Heart left ventricle (tissue), 16 donors: ENCODE measurements around the gene ECEL1. TPM values are rescaled to one million over a fixed set of nuclear protein-coding genes. Genes with fewer than 3 reads are reported as not detected.

Experiments used
- ATAC-seq, 4 donors: fragments of 200-7000 bp; cut with Tn5 transposase; one replicate each; pipeline ENCODE4 v1.9.1; 2020 to 2022; ENCODE audit warnings: moderate library complexity in 4 of 4, mild to moderate bottlenecking in 3 of 4, moderate number of reproducible peaks in 1 of 4
- DNase-seq, 5 donors: peaks; one replicate each; pipeline ENCODE4 v3.0.0-alpha.2; 2020
- H3K27ac ChIP-seq, 12 donors: fragments of 200-600 bp; sonication (generic) in 4 of 12; one replicate each; pipeline versions ENCODE4 v1.5.0 to v1.8.0; 2016 to 2022; ENCODE audit warnings: mild to moderate bottlenecking in 2 of 12
- H3K27me3 ChIP-seq, 9 donors: fragments of 200-600 bp; sonication (generic) in 2 of 9; one replicate each; pipeline versions ENCODE4 v1.5.1 to v1.8.0; 2016 to 2022; ENCODE audit warnings: mild to moderate bottlenecking in 3 of 9
- H3K36me3 ChIP-seq, 9 donors: fragments of 200-600 bp; sonication (generic) in 2 of 9; one replicate each; pipeline versions ENCODE4 v1.5.0 to v1.8.0; 2018 to 2022; ENCODE audit warnings: mild to moderate bottlenecking in 2 of 9
- H3K4me1 ChIP-seq, 12 donors: fragments of 200-600 bp; sonication (generic) in 4 of 12; one replicate each; pipeline versions ENCODE4 v1.5.0 to v1.8.0; 2016 to 2022; ENCODE audit warnings: mild to moderate bottlenecking in 3 of 12
- H3K4me3 ChIP-seq, 12 donors: fragments of 200-600 bp; sonication (generic) in 4 of 12; one replicate each; pipeline versions ENCODE4 v1.5.0 to v1.8.0; 2017 to 2022; ENCODE audit warnings: mild to moderate bottlenecking in 9 of 12, moderate library complexity in 4 of 12
- H3K9me3 ChIP-seq, 12 donors: fragments of 200-600 bp; sonication (generic) in 4 of 12; one replicate each; pipeline versions ENCODE4 v1.5.0 to v1.8.0; 2016 to 2022; ENCODE audit warnings: mild to moderate bottlenecking in 1 of 12
- POLR2A ChIP-seq, 2 donors: fragments of 450-650 bp; IDR thresholded peaks; one replicate each; pipeline ENCODE4 v1.6.1; 2017; ENCODE audit warnings: antibody characterized with exemption in 2 of 2, mild to moderate bottlenecking in 2 of 2, moderate library complexity in 2 of 2
- WGBS, 4 donors: extraction: QIAGEN DNeasy Blood & Tissue Kit in 2 of 4; methylation state at CpG; one replicate each; pipeline versions ENCODE4 v1.1.5 to v1.1.7; 2013 to 2018; 5-methylcytosine and 5-hydroxymethylcytosine counted together
- intact Hi-C, 10 donors: fragments of 100-400 bp; cut with DNase I; formaldehyde crosslinking; loops; one replicate each; pipeline versions ENCODE4 v1.11.1 to v1.14.2; 2022
- polyA plus RNA-seq, 2 donors: library from polyadenylated mRNA; stranded (reverse); fragments of 200-250 nt; gene quantifications; one replicate each; pipeline ENCODE4 v1.2.3, GENCODE V29; 2013
- total RNA-seq, 9 donors: library from RNA; depleted of rRNA in 2 of 9; stranded (reverse); fragments of >200 nt in 2 of 9; fragmentation: NEBNext Ultra II Directional in 3 of 9; extraction: Animal tissue kit (Norgen Biotek cat#: 25700) in 3 of 9; gene quantifications; one replicate each; pipeline versions ENCODE4 v1.1.0 to v1.2.4, GENCODE V29; 2016 to 2023
- TF ChIP-seq, protein P1 (sequence below), 12 donors: fragments of 200-600 bp; sonication (generic) in 4 of 12; IDR thresholded peaks; one replicate each; pipeline versions ENCODE4 v1.5.0 to v1.8.0; 2018 to 2022; ENCODE audit warnings: antibody characterized with exemption in 12 of 12, mild to moderate bottlenecking in 5 of 12
- donor health status: ischemic (EF 13 %, LVEDD 7.1; RV severe dilation, severe dysfunction).
- donor health status: healthy with polysubstance abuse.
- donor health status: DM: no; HTN: yes; CAD: no.
- donor health status: DM: no; HTN: no; CAD: no.
- donor health status: ischemic (EF 25% LVEDD 6.9; RV normal size, moderate dysfunction).
- donor health status: ischemic (EF 25% LVEDD 5.7; RV mildly dilated, moderate dysfunction).
- donor health status: healthy.
- donor health status: DM: yes; HTN: yes; CAD: no.
- donor health status: ischemic (EF 35%, LVEDD 5.7; RV mildly dilated, moderate dysfunction).
- donor health status: nonischemic (EF 11% LVEDD 7.7; RV severe dilation, severe dysfunction).
- donor health status: DM: yes; HTN: yes; CAD: no.
- donor health status: PGD.
- donor health status: ischemic (EF 29% LVEDD 5.4; RV normal size, mild dysfunction).
- donor health status: nonischemic (EF 23%, LVEDD 6.1; RV moderate dilation, normal function).

The ECEL1 gene
- total and polyA plus RNA-seq, 11 donors, result 0.20 to 1.4 (median 0.32) TPM; not detected in 3

DNA sequence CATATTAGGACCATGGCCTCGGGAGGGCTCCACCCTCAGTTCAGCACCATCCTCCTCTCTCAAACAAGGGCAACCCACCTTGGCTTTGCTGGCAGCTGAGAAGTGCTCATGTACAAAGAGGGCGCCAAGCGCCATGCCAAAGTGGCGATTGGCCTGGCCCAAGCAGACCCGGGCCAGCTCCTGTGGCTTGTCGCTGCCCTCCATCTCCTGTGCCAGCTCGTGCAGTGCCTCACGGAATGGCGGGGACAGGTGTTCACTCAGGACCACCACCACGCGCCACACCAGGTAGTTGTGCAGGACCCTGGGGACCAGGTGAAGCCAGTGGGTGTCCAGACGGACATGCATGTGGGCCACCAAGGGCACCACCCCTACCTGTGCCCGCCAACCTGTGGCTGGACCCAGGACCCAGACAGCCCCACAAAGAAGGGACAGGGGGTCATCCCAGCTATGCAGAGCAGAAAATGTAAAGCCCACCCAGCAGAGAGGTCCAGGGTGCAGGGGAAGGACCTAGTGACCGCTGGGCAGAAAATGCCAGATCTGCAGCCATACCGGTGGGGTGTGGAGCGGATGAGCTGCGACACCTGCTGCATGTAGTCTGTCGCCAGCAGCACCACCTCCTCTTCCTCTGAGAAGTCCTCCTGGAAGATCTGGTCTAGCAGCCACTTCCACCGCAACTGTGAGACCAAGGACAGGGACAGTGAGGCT lies 3.6 kb downstream of the ECEL1 start:
- no peak overlapping the region for H3K27ac ChIP-seq
- 86 to 93% (median 91%) methylated on average over 7 to 19 of the region's 19 CpGs for WGBS, 4 donors
- H3K9me3 ChIP-seq, result no peaks in the 10 kb centered on the region
- no peak overlapping the region for H3K4me3 ChIP-seq
- H3K36me3 ChIP-seq, result no peaks in the 10 kb centered on the region
- ATAC-seq (no peak), DNase-seq (peak in 1 of 5 donors; percentile 16)
- peaks cover 0 to 31% (median 0%) of the 10 kb centered on the region in 12 donors for H3K4me1 ChIP-seq
- intact Hi-C loops, result no loop called here
- no peak for TF ChIP-seq POLR2A (IDR thresholded peaks at IDR 0.05)
- TF ChIP-seq, protein P1, sequence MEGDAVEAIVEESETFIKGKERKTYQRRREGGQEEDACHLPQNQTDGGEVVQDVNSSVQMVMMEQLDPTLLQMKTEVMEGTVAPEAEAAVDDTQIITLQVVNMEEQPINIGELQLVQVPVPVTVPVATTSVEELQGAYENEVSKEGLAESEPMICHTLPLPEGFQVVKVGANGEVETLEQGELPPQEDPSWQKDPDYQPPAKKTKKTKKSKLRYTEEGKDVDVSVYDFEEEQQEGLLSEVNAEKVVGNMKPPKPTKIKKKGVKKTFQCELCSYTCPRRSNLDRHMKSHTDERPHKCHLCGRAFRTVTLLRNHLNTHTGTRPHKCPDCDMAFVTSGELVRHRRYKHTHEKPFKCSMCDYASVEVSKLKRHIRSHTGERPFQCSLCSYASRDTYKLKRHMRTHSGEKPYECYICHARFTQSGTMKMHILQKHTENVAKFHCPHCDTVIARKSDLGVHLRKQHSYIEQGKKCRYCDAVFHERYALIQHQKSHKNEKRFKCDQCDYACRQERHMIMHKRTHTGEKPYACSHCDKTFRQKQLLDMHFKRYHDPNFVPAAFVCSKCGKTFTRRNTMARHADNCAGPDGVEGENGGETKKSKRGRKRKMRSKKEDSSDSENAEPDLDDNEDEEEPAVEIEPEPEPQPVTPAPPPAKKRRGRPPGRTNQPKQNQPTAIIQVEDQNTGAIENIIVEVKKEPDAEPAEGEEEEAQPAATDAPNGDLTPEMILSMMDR (IDR thresholded peaks at IDR 0.05), result no peak
- H3K27me3 ChIP-seq, result peaks cover 25 to 89% (median 47%) of the 10 kb centered on the region in 9 donors

- peaks cover 25 to 91% (median 45%) of the 10 kb centered on the region in 9 donors for H3K27me3 ChIP-seq
- no peaks in the 10 kb centered on the region for H3K36me3 ChIP-seq
- H3K9me3 ChIP-seq, result no peaks in the 10 kb centered on the region
- no peak overlapping the region for H3K27ac ChIP-seq
- ATAC-seq (no peak), DNase-seq (peak in 1 of 5 donors; percentile 7)
- no peak for TF ChIP-seq POLR2A (IDR thresholded peaks at IDR 0.05)
- TF ChIP-seq, protein P1 (IDR thresholded peaks at IDR 0.05), result no peak
- intact Hi-C loops, result no loop called here
- WGBS, 4 donors, result 89 to 97% (median 93%) methylated on average over 7 to 10 of the region's 10 CpGs
- no peak overlapping the region for H3K4me3 ChIP-seq
- peaks cover 0 to 31% (median 0%) of the 10 kb centered on the region in 12 donors for H3K4me1 ChIP-seq
Measured at GRCh38 chr2:232483311-232483922, 4.2 kb downstream of the ECEL1 start.

- ATAC-seq (no peak), DNase-seq (peak in 1 of 5 donors; percentile 16)
- Histone ChIP-seq H3K27me3 (peaks cover 25 to 84% (median 39%) of the 10 kb centered on the region in 9 donors), H3K4me3 (no peak overlapping the region), H3K4me1 (peaks cover 0 to 27% (median 0%) of the 10 kb centered on the region in 12 donors), H3K27ac (no peak overlapping the region), H3K9me3 (no peaks in the 10 kb centered on the region), H3K36me3 (no peaks in the 10 kb centered on the region)
- 89 to 92% (median 90%) methylated on average over 23 to 31 of the region's 31 CpGs for WGBS, 4 donors
- TF ChIP-seq, protein P1 (IDR thresholded peaks at IDR 0.05), result no peak
- TF ChIP-seq POLR2A (IDR thresholded peaks at IDR 0.05), result no peak
- intact Hi-C loops, result no loop called here
Measured at GRCh38 chr2:232482301-232483238, 5.1 kb downstream of the ECEL1 start.
